ENCODE results near the gene KIF12. TPM values are rescaled to one million over a fixed set of nuclear protein-coding genes. Genes with fewer than 3 reads are reported as not detected.

KIF12 gene
- total RNA-seq, 1 donor from 2014 or later, result not detected

DNA sequence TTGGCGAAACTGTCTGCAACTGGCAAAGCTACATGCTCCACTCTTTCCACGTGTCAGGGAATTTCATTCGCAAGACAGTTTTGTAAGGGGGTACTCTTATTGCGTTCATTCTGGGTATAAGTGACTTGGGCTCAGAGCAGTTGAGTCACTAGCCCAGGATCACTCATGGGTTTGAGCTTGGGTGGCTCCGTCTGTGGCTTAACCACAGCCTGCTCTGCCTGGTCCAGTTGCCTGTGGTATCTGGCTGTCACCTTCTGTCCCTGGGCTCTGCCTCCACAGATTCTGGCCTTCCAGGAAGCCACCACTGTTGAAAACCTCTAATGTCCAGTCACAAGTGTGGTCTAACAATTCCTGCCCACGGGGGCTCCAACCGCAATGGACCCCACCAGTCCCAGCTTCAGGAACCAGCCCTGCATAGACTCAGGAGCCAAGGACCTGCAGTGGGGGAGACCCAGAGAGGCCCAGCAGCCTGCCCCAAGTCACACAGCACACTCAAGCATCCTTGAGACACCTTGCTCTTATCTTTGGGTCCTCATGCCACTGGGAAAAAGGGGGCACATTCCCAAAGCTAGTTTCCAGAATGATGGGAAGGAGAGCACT, 10.4 kb downstream of the KIF12 start:
- no peak overlapping the region for H3K27ac ChIP-seq
- no peak overlapping the region for H3K4me3 ChIP-seq
- intact Hi-C loops (cut with DNase I), result no loop called here
- H3K36me3 ChIP-seq, result no peaks in the 10 kb centered on the region
- H3K27me3 ChIP-seq, result no peaks in the 10 kb centered on the region
- H3K9me3 ChIP-seq, result no peaks in the 10 kb centered on the region
- DNase-seq (ENCODE audit: low spot score in 2 of 2), result peak in 1 of 2 donors; percentile 41
- no peaks in the 10 kb centered on the region for H3K4me1 ChIP-seq
- no peak for TF ChIP-seq CTCF (IDR thresholded peaks at IDR 0.05)

DNA sequence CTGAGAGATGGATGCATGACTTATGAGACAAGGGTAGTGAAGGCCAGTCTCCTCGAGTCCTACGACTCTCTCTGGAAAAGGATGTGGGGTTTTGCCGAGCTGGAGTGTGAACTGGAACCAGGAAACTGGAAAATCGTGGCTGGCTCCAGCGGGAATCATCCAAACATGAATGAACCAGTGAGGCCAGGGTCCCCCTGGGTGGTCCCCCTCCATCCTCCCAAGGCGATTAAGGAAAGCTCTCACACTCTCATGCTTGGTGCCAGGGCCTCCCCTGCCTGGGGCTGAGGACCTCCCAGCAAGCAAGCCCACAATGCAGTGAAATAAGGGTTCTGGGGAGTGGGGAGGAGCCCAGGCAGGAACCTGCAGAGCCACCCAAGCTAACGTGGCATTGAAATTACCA, 11.4 kb downstream of the KIF12 start:
- TF ChIP-seq CTCF (IDR thresholded peaks at IDR 0.05), result no peak
- Histone ChIP-seq H3K36me3 (no peaks in the 10 kb centered on the region), H3K4me3 (no peak overlapping the region), H3K9me3 (no peaks in the 10 kb centered on the region), H3K27me3 (no peaks in the 10 kb centered on the region), H3K4me1 (no peaks in the 10 kb centered on the region), H3K27ac (no peak overlapping the region)
- intact Hi-C loops (cut with DNase I), result no loop called here
- peak in 1 of 2 donors; percentile 22 for DNase-seq (ENCODE audit: low spot score in 2 of 2)

- Histone ChIP-seq H3K27me3 (no peaks in the 10 kb centered on the region), H3K4me3 (no peak overlapping the region), H3K36me3 (no peaks in the 10 kb centered on the region), H3K27ac (no peak overlapping the region), H3K9me3 (no peaks in the 10 kb centered on the region), H3K4me1 (no peaks in the 10 kb centered on the region)
- DNase-seq (ENCODE audit: low spot score in 2 of 2), result peak in 1 of 2 donors; percentile 21
- intact Hi-C loops (cut with DNase I), result no loop called here
- no peak for TF ChIP-seq CTCF (IDR thresholded peaks at IDR 0.05)
These were observed 12.5 kb downstream of the KIF12 start for GRCh38 chr9:114086607-114087006.

DNA sequence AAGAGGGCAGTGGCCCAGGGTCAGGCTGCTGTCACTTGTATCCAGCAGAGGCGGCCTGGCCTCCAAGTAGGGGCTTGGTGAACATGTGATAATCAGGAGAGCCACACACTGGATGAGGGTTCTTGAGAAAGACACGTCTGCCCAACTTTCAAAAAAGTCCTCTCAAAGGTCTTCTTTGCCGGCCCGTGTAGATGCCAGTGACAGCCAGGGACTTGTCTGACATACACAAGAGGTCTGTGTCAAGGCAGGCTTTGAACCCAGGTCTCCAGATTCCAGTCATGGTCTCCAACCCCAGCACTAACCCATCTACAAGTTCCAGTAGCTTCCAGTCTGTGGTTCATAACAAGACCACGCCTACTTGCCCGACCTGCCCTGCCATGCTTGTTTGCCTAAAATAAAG, 13.1 kb downstream of the KIF12 start:
- TF ChIP-seq CTCF (IDR thresholded peaks at IDR 0.05), result no peak
- intact Hi-C loops (cut with DNase I), result no loop called here

DNA sequence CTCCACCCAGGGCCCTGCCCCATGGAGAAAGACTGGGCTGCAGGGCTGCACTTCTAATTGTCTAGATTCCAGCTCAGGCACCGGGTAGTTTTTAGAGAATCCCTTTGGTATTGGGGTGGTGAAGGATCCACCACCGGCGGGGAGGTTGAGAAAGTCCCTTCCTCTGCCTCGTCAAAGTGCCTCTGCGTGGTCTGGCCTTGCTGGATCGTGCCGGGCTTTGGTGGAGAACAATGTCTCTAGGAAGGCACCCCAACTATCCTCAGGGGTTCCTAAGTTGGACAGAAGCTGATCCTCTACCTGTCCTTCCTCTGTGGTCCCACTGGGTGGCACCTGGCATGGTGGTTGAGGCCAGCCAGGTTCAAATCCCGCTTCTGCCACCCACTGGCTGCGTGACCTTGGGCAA, 13.7 kb downstream of the KIF12 start:
- DNase-seq (ENCODE audit: low spot score in 2 of 2), result peak in 1 of 2 donors; percentile 25
- Histone ChIP-seq H3K4me3 (no peak overlapping the region), H3K36me3 (no peaks in the 10 kb centered on the region), H3K27me3 (no peaks in the 10 kb centered on the region), H3K9me3 (no peaks in the 10 kb centered on the region), H3K27ac (no peak overlapping the region), H3K4me1 (no peaks in the 10 kb centered on the region)
- TF ChIP-seq CTCF (IDR thresholded peaks at IDR 0.05), result no peak
- intact Hi-C loops (cut with DNase I), result no loop called here

More for the DNA sequence above, 13.1 kb downstream of the KIF12 start:
- Histone ChIP-seq H3K36me3 (no peaks in the 10 kb centered on the region), H3K4me1 (no peaks in the 10 kb centered on the region), H3K4me3 (no peak overlapping the region), H3K27me3 (no peaks in the 10 kb centered on the region), H3K9me3 (no peaks in the 10 kb centered on the region), H3K27ac (no peak overlapping the region)
- DNase-seq (ENCODE audit: low spot score in 2 of 2), result peak in 1 of 2 donors; percentile 31

All from ascending aorta (tissue), 2 donors.